Ectodermal cell (in vitro differentiated cells): ENCODE results near the gene TAMM41.
A peak's percentile ranks its signal among the peaks of the same experiment; 100 is the strongest.
"Not testable (repeated sequence)": the region's sequence is repeated elsewhere in the genome, so short reads cannot be mapped to it uniquely, and the experiment has no call there.

ENCODE experiments used
- H3K27ac ChIP-seq: 2 replicates; pipeline ENCODE4 v1.7.0; 2013; ENCODE audit warnings: mild to moderate bottlenecking, low read depth, low read length; ENCODE audit not compliant: insufficient read depth, poor library complexity, severe bottlenecking
- H3K27me3 ChIP-seq: 2 replicates; pipeline ENCODE4 v1.7.0; 2013; ENCODE audit warnings: mild to moderate bottlenecking, low read length; ENCODE audit not compliant: insufficient read depth, control insufficient read depth, poor library complexity, severe bottlenecking
- H3K36me3 ChIP-seq: one replicate; pipeline ENCODE4 v1.7.0; 2013; ENCODE audit warnings: low read length; ENCODE audit not compliant: control insufficient read depth, insufficient read depth
- H3K4me1 ChIP-seq: one replicate; pipeline ENCODE4 v1.7.0; 2013; ENCODE audit warnings: low read length; ENCODE audit not compliant: control insufficient read depth, insufficient read depth
- H3K4me3 ChIP-seq: 2 replicates; pipeline ENCODE4 v1.7.0; 2013; ENCODE audit warnings: low read depth, low read length, control low read depth; ENCODE audit not compliant: insufficient read depth
- H3K9me3 ChIP-seq: 2 replicates; pipeline ENCODE4 v1.7.0; 2013; ENCODE audit warnings: mild to moderate bottlenecking, low read length, moderate library complexity; ENCODE audit not compliant: control insufficient read depth
- WGBS, 2 experiments: methylation state at CpG; one replicate each; pipeline ENCODE4 v1.1.7; 2013; ENCODE audit warnings: missing lambda C conversion rate in 2 of 2; 5-methylcytosine and 5-hydroxymethylcytosine counted together

Gene TAMM41

GRCh38 chr3:11789412-11789811 lies 57.3 kb downstream of the TAMM41 start:
- H3K36me3 ChIP-seq, result peaks cover 20% of the 10 kb centered on the region
- WGBS, 2 experiments, result 95 to 96% methylated on average over 1 of the region's 1 CpG
- H3K27ac ChIP-seq, result no peak overlapping the region

GRCh38 chr3:11784971-11785377 lies 61.7 kb downstream of the TAMM41 start:
- H3K27me3 ChIP-seq, result no peaks in the 10 kb centered on the region
- H3K36me3 ChIP-seq, result peaks cover 16% of the 10 kb centered on the region
- H3K9me3 ChIP-seq, result no peaks in the 10 kb centered on the region
- WGBS, 2 experiments, result 67 to 72% methylated on average over 3 of the region's 3 CpGs
- H3K4me1 ChIP-seq, result no peaks in the 10 kb centered on the region
- no peak overlapping the region for H3K4me3 ChIP-seq
- H3K27ac ChIP-seq, result no peak overlapping the region

More at GRCh38 chr3:11789412-11789811, 57.3 kb downstream of the TAMM41 start:
- Histone ChIP-seq H3K27me3 (no peaks in the 10 kb centered on the region), H3K4me3 (no peak overlapping the region), H3K9me3 (no peaks in the 10 kb centered on the region), H3K4me1 (no peaks in the 10 kb centered on the region)

DNA sequence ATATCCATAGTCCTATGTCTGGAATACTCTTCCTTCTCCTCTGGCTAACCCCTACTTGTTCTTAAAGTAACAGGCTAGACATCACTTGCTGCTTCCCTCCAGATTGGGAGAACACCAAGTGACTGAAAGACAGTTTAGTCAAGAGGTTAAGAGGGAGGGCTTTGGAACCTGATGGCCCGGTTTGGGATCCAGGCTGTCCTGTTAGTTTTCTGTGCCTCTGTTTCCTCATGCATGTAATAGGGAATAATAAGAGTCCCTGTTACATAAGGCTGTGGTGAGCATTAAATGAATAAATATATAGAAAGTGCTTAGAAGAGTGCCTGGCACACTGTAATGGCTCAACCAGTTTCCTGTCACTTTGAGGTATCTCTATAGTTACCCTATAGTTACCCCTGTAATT lies 66.3 kb downstream of the TAMM41 start:
- no peaks in the 10 kb centered on the region for H3K36me3 ChIP-seq
- WGBS, 2 experiments, result 90 to 100% methylated on average over 1 of the region's 1 CpG

DNA sequence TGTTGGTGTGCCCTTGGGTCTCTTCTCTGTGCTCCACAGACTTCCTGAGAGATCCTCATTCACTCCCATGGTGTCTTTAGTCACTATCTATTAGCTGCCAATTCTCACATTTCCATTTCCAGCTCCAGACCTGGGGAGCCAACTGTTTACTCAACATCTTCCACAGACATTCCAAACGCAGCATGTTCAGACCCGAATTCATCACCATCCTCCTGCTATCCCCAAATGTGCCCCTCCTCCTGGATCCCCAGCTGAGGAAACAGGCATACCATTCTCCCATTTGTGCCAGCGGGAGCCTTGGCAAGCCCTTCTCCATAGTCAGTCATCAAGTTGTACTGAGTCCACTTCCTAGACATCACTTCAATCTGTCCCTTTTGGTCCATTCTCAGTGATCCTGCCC lies 67.1 kb downstream of the TAMM41 start:
- WGBS, 2 experiments, result 85 to 92% methylated on average over 3 of the region's 3 CpGs
- Histone ChIP-seq H3K27ac (no peak overlapping the region), H3K27me3 (no peaks in the 10 kb centered on the region), H3K9me3 (no peaks in the 10 kb centered on the region), H3K4me3 (no peak overlapping the region), H3K36me3 (no peaks in the 10 kb centered on the region), H3K4me1 (no peaks in the 10 kb centered on the region)

More for the DNA sequence above, 66.3 kb downstream of the TAMM41 start:
- Histone ChIP-seq H3K4me1 (no peaks in the 10 kb centered on the region), H3K9me3 (no peaks in the 10 kb centered on the region), H3K27ac (no peak overlapping the region), H3K27me3 (no peaks in the 10 kb centered on the region), H3K4me3 (no peak overlapping the region)

DNA sequence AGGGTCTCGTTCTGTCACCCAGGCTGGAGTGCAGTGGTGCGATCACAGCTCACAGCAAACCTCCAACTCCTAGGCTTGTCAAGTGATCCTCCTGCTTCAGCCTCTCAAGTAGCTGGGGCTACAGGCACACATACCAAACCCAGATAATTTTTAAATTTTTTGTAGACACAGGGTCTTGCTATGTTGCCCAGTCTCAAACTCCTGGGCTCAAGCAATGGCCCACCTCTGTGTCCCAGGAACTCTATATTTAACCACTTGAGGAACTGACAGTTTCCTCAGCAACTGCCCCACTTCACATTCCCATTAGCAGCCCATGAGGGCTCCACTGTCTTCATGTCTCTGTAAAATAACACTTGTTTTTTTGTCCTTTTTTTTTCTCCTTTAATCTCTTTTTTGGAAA lies 68.4 kb downstream of the TAMM41 start:
- no peaks in the 10 kb centered on the region for H3K36me3 ChIP-seq
- no peaks in the 10 kb centered on the region for H3K9me3 ChIP-seq
- H3K27ac ChIP-seq, result no peak overlapping the region
- no peak overlapping the region for H3K4me3 ChIP-seq
- H3K27me3 ChIP-seq, result no peaks in the 10 kb centered on the region
- 89 to 91% methylated on average over 2 of the region's 2 CpGs for WGBS, 2 experiments
- no peaks in the 10 kb centered on the region for H3K4me1 ChIP-seq

- Histone ChIP-seq H3K9me3 (no peaks in the 10 kb centered on the region), H3K4me1 (no peaks in the 10 kb centered on the region), H3K36me3 (no peaks in the 10 kb centered on the region), H3K4me3 (no peak overlapping the region), H3K27ac (no peak overlapping the region), H3K27me3 (no peaks in the 10 kb centered on the region)
- 94 to 95% methylated on average over 8 of the region's 8 CpGs for WGBS, 2 experiments
Measured at GRCh38 chr3:11776346-11776745, 70.3 kb downstream of the TAMM41 start.

DNA sequence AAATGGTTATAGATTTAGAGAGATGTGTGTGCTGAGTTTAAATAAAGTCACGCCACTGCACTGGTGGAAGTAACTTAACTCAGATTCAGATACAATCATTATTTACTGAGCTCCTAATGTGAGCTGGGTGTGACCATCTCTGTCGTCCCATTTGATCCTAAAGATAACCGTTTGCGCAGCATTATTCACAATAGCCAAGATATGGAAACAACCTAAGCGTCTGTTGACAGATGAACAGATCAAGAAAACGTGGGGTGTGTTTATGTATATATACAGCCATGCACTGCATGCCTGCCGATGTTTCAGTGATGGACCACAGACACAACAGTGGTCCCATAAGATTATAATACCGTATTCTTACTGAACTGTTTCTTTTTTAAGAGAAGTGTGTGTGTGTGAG lies 71.2 kb downstream of the TAMM41 start:
- Histone ChIP-seq H3K4me1 (no peaks in the 10 kb centered on the region), H3K36me3 (no peaks in the 10 kb centered on the region), H3K9me3 (no peaks in the 10 kb centered on the region), H3K27me3 (no peaks in the 10 kb centered on the region), H3K27ac (no peak overlapping the region), H3K4me3 (no peak overlapping the region)
- WGBS, 2 experiments, result 97% methylated on average over 8 of the region's 8 CpGs

DNA sequence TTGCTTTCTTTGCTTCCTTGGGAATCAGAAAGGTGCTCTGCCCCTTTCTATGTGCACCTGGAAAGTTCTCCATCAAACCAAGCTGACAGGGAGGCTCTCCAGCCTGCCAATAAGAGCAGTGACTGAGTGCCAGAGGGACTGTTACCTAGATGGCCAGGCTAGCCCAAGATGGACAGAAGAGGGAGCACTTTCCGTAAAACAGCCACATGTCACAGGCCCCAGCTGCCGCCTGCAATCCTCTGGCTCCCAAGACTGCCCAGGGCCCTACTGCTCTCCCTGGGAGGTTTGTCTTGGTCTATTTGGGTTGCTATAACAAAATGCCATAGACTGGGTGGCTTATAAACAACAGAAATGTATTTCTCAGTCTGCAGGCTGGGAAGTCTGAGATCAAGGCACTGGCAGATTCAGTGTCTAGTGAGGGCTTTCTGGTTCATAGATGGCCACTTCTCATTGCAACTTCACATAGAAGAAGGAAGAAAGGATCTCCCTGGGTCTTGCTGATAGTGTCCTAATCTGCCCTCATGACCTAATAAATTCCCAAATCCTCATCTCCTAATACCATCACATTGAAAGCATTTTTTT lies 72.3 kb downstream of the TAMM41 start:
- H3K4me3 ChIP-seq, result no peak overlapping the region
- H3K27me3 ChIP-seq, result no peaks in the 10 kb centered on the region
- no peaks in the 10 kb centered on the region for H3K9me3 ChIP-seq
- no peaks in the 10 kb centered on the region for H3K4me1 ChIP-seq
- no peak overlapping the region for H3K27ac ChIP-seq
- no peaks in the 10 kb centered on the region for H3K36me3 ChIP-seq
- WGBS, 2 experiments, result 12 to 15% methylated on average over 2 of the region's 2 CpGs

DNA sequence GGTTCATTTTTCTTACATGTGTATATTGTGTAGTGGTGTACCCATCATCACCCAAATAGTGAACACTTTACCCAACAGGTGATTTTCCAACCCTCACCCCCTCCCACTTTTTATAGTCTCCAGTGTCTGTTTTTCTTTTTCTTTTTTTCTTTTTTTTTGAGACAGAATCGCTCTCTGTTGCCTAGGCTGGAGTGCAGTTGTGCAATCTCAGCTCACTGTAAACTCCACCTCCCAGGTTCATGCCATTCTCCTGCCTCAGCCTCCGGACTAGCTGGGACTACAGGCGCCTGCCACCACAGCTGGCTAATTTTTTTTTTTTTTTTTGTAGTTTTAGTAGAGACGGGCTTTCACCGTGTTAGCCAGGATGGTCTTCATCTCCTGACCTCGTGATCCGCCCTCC lies 74.8 kb downstream of the TAMM41 start:
- H3K36me3 ChIP-seq, H3K4me1 ChIP-seq, H3K27ac ChIP-seq, H3K4me3 ChIP-seq, H3K9me3 ChIP-seq, H3K27me3 ChIP-seq: not testable (repeated sequence)
- WGBS, 2 experiments, result 89 to 91% methylated on average over 7 of the region's 7 CpGs

DNA sequence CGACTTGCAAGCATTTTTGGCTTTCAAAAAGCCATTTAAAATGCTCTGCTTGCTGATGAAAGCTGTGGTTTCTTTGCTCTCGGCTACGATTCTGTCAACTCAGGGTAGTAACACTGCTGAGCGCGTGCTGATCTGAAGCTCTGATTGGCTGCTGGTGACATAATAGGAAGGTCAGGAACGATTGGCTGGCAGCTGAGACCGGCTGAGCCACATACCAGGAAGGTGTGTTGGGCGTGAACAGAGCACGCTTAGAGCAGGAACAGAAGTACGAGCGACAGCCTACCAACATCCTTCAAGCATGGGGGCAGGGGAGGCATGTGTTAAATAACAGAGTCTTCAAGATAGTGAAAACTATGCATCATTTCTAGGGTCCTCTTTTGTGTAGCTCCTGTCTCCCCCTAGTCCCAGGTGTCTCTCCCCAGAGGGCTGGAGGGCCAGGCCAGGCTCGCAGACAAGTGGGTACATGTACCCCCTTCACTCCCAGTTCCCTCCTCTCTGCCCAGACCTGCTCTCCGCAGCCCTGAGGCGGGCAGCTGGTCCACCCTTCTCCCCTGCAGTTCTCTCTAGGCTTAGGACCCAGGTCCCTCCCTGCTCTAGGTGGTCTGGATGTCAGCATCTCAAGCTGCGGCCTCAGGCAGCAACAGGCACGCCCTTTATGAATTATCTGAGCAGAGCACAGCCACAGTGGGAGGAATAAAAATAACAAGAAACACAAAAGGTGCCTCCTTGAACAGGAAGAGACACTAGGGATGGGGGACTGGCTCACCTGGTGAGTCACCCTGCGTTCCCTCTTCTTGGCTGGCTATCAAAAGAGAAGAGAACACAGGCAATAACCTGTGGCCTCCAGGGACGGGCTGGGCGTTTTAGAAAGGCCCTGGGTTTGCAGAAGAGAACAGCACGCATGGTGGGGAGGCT lies 76.0 kb downstream of the TAMM41 start:
- Histone ChIP-seq H3K27me3 (no peaks in the 10 kb centered on the region), H3K27ac (no peak overlapping the region), H3K36me3 (no peaks in the 10 kb centered on the region), H3K9me3 (no peaks in the 10 kb centered on the region), H3K4me1 (no peaks in the 10 kb centered on the region), H3K4me3 (peak overlapping the region; percentile 3)
- WGBS, 2 experiments, result 34 to 37% methylated on average over 20 of the region's 20 CpGs
